ENCODE results near the gene HMBS. TPM values are rescaled to one million over a fixed set of nuclear protein-coding genes. Genes with fewer than 3 reads are reported as not detected.

HMBS gene
- total RNA-seq, 3 donors from 2014 or later (not counting 1 experiment from before 2014, with no cell fraction given) = 6.1 to 10.1 (median 6.7) TPM

DNA sequence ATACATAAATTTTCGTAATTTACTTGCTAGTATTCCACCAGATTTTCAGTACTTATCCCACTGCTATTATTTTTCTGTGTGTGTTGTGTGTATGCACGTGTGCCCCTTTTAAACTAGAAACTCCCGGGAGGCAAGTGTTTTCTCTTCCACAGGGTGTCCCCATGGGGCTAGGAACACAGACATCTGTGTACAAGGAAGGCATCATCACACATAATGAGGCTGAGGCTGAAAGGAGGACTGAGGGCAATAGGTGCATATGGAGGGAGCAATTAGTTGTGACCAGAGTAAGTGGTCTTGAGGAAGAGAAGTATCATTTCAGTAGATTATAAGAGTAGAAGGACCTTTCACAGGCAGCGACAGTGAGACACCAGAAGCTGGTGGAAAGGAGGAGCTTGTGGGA, 19.1 kb downstream of the HMBS start:
- Mint-ChIP-seq H3K36me3 (no peaks in the 10 kb centered on the region), H3K9me3 (no peaks in the 10 kb centered on the region), H3K4me3 (peak overlapping the region; percentile 15), H3K27me3 (ENCODE audit: low read depth in 2 of 2) (no peaks in the 10 kb centered on the region), H3K4me1 (peaks cover 36 to 48% of the 10 kb centered on the region in 2 donors), H3K27ac (peak overlapping the region in 1 of 2 donors; percentile 70)
- no peaks in the 10 kb centered on the region for H3K9me3 ChIP-seq (ENCODE audit: control insufficient read depth, insufficient read depth, low read length)
- ATAC-seq (no peak), DNase-seq (no peak)
- peaks cover 46% of the 10 kb centered on the region for H3K4me1 ChIP-seq (ENCODE audit: control insufficient read depth, insufficient read depth, low read length)
- no peaks in the 10 kb centered on the region for H3K27me3 ChIP-seq (ENCODE audit: control insufficient read depth, insufficient read depth, low read length)
- H3K4me3 ChIP-seq (ENCODE audit: low read length) = no peak overlapping the region
- TF ChIP-seq, protein P1, sequence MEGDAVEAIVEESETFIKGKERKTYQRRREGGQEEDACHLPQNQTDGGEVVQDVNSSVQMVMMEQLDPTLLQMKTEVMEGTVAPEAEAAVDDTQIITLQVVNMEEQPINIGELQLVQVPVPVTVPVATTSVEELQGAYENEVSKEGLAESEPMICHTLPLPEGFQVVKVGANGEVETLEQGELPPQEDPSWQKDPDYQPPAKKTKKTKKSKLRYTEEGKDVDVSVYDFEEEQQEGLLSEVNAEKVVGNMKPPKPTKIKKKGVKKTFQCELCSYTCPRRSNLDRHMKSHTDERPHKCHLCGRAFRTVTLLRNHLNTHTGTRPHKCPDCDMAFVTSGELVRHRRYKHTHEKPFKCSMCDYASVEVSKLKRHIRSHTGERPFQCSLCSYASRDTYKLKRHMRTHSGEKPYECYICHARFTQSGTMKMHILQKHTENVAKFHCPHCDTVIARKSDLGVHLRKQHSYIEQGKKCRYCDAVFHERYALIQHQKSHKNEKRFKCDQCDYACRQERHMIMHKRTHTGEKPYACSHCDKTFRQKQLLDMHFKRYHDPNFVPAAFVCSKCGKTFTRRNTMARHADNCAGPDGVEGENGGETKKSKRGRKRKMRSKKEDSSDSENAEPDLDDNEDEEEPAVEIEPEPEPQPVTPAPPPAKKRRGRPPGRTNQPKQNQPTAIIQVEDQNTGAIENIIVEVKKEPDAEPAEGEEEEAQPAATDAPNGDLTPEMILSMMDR (IDR thresholded peaks at IDR 0.05) = no peak
- WGBS (ENCODE audit: insufficient coverage) = 63% methylated on average over 3 of the region's 4 CpGs
- intact Hi-C loops (cut with micrococcal nuclease) = loop anchor here (5.0 kb wide), 1 partner anchor 86 kb away; the partner anchor contains the start of genes RPS25 and TRAPPC4
- H3K36me3 ChIP-seq (ENCODE audit: control insufficient read depth, insufficient read depth, low read length) = no peaks in the 10 kb centered on the region
- H3K27ac ChIP-seq (ENCODE audit: low read length) = no peak overlapping the region

GRCh38 chr11:119106564-119107537, 22.2 kb downstream of the HMBS start, which contains the start of gene C2CD2L:
TSS of gene C2CD2L (plus strand) at chr11:119107344. CDS start at chr11:119107742, 398 bp downstream.
- WGBS (ENCODE audit: insufficient coverage) = under 1% methylated on average over 43 of the region's 49 CpGs

GRCh38 chr11:119107538-119108145, 23.0 kb downstream of the HMBS start:
- peaks cover 42% of the 10 kb centered on the region for H3K4me1 ChIP-seq (ENCODE audit: control insufficient read depth, insufficient read depth, low read length)
- Mint-ChIP-seq H3K4me3 (peak overlapping the region; percentile 89), H3K36me3 (no peaks in the 10 kb centered on the region), H3K27me3 (ENCODE audit: low read depth in 2 of 2) (no peaks in the 10 kb centered on the region), H3K27ac (peak overlapping the region; percentile 79 to 91), H3K4me1 (peaks cover 34 to 39% of the 10 kb centered on the region in 2 donors), H3K9me3 (no peaks in the 10 kb centered on the region)
- TF ChIP-seq, protein P1 (IDR thresholded peaks at IDR 0.05) = no peak
- under 1% methylated on average over 65 of the region's 65 CpGs for WGBS (ENCODE audit: insufficient coverage)
- no peaks in the 10 kb centered on the region for H3K27me3 ChIP-seq (ENCODE audit: control insufficient read depth, insufficient read depth, low read length)
- peak overlapping the region; percentile 60 for H3K27ac ChIP-seq (ENCODE audit: low read length)
- ATAC-seq (peak; percentile 3 to 29 (median 28)), DNase-seq (peak in 1 of 2 donors; percentile 43)
- no peaks in the 10 kb centered on the region for H3K9me3 ChIP-seq (ENCODE audit: control insufficient read depth, insufficient read depth, low read length)
- H3K4me3 ChIP-seq (ENCODE audit: low read length) = peak overlapping the region; percentile 76
- intact Hi-C loops (cut with micrococcal nuclease) = no loop called here
- peaks cover 16% of the 10 kb centered on the region for H3K36me3 ChIP-seq (ENCODE audit: control insufficient read depth, insufficient read depth, low read length)

More at GRCh38 chr11:119106564-119107537, 22.2 kb downstream of the HMBS start, which contains the start of gene C2CD2L:
- H3K27me3 ChIP-seq (ENCODE audit: control insufficient read depth, insufficient read depth, low read length) = no peaks in the 10 kb centered on the region
- H3K36me3 ChIP-seq (ENCODE audit: control insufficient read depth, insufficient read depth, low read length) = peaks cover 11% of the 10 kb centered on the region
- peak within 1 kb of the TSS; percentile 89 for H3K4me3 Mint-ChIP-seq
- peaks cover 36 to 43% of the 10 kb centered on the region in 2 donors for H3K4me1 Mint-ChIP-seq
- H3K27ac Mint-ChIP-seq = peak within 1 kb of the TSS; percentile 79 to 91
- intact Hi-C loops (cut with micrococcal nuclease) = no loop called here
- peak within 1 kb of the TSS; percentile 76 for H3K4me3 ChIP-seq (ENCODE audit: low read length)
- H3K36me3 Mint-ChIP-seq = no peaks in the 10 kb centered on the region
- no peaks in the 10 kb centered on the region for H3K27me3 Mint-ChIP-seq (ENCODE audit: low read depth in 2 of 2)
- ATAC-seq (peak; percentile 90 to 96 (median 93)), DNase-seq (peak; percentile 77 to 95)
- TF ChIP-seq, protein P1 (IDR thresholded peaks at IDR 0.05) = no peak
- H3K9me3 ChIP-seq (ENCODE audit: control insufficient read depth, insufficient read depth, low read length) = no peaks in the 10 kb centered on the region
- no peaks in the 10 kb centered on the region for H3K9me3 Mint-ChIP-seq
- peaks cover 46% of the 10 kb centered on the region for H3K4me1 ChIP-seq (ENCODE audit: control insufficient read depth, insufficient read depth, low read length)
- peak within 1 kb of the TSS; percentile 78 for H3K27ac ChIP-seq (ENCODE audit: low read length)
